HG02884 (cell line): ENCODE results near the gene FGF4.

Source experiments
- ATAC-seq: cut with Tn5 transposase; IDR thresholded peaks from one replicate; pipeline ENCODE4 v1.9.1; 2021; ENCODE audit warnings: mild to moderate bottlenecking, moderate library complexity; ENCODE audit not compliant: unreplicated experiment

Gene FGF4

DNA sequence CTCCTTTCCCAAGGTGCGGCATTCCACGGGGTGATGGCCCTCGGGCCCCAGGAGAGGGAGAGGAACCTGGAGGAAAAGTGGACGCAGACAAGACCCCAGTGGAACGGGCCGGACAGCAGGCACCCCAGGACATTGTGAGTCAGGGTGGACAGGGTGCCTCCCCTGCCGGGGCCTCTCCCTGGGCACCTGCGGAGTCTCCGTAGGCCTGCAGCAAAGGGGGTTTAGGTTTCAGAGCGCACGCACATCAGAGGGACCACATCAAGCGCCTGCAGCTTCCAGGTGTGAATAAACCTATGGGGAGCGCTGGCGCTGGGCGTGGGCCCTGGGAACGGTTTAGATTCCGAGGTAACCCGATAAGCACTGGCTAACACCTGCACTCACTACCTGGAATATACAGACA is 48.7 kb downstream of the FGF4 start:
- no peak for ATAC-seq

DNA sequence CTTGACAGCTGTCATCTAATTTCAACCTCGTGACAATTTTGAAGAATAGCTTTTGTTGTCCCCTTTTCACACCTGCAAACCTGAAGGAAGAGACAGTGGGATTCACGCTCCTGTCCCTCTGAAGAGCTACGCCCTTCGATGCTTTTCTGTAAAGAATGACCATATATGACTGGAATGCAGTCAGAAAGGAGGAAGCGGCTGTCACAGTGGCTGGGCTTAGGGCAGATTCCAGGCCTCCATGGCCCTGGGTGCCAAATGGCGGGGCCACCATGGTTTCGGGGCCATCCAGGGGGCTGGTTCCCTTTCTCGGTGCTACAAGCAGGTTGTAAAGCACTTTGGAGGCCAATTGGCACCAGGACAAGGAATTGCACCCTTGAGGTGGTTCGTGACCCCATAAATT is 49.1 kb downstream of the FGF4 start:
- no peak for ATAC-seq

DNA sequence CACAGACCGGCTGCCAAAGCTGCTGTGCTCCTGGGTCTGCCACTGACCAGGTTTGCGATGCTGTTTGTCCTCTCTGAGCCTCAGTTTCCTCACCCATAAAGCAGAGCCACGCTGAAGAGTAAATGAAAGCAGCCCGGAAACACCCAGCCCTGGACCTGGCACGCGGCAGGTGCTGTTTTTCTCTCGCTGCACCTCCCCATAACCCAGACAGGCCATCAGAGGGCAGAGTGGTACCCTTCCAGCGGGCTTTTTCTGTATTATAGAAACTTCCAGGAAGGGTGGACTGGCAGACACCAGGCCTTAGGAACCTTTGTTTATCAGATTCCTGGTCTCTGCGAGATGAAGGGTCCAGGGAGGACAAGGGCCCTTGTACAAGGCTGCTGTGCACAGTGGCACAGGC is 53.4 kb downstream of the FGF4 start:
- ATAC-seq = no peak

DNA sequence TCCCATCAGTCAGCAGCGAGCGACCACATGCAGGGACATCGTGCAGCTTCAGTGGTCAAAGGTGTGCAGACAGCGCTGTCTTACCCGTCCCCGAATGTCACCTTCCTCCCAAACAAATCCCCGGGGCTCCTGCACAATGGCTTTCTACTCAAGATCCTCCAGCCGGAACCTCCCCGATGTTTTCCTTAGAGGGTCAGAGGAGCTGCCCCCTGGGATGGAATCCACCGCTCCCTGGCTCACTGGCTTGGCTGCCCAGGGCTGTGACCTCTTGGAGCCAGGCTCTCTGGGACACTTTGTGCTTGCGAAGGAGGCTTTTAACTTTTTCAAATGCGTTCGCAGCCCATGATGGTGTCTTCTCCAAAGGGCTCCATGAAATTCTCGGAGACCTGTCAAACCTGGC is 54.0 kb downstream of the FGF4 start:
- no peak for ATAC-seq
